Esophagus squamous epithelium (tissue), 4 donors: ENCODE results near the gene FAAP100.

Experiments used
- CTCF ChIP-seq, 6 experiments: fragments of 450-650 bp in 4 of 6; fragments of 200-600 bp in 2 of 6; sonication (generic) in 2 of 6; IDR thresholded peaks; one replicate each; pipeline ENCODE4 v1.5.1; 2016 to 2019; ENCODE audit warnings: antibody characterized with exemption in 6 of 6, mild to moderate bottlenecking in 4 of 6, moderate library complexity in 4 of 6
- POLR2A ChIP-seq, 4 donors: fragments of 450-650 bp; IDR thresholded peaks; one replicate each; pipeline ENCODE4 v1.6.1; 2017; ENCODE audit warnings: antibody characterized with exemption in 4 of 4, mild to moderate bottlenecking in 4 of 4, moderate library complexity in 3 of 4

- TF ChIP-seq CTCF (IDR thresholded peaks at IDR 0.05) (no peak), POLR2A (IDR thresholded peaks at IDR 0.05) (no peak)
These were observed 7.0 kb upstream of the FAAP100 start for GRCh38 chr17:81558941-81559806.
